GM04503 (cell line): ENCODE measurements around the gene ARID5B.

Source experiments
- DNase-seq: peaks from one replicate; pipeline ENCODE4 v3.0.0-alpha.2; 2012; ENCODE audit warnings: low read depth

Gene ARID5B

DNA sequence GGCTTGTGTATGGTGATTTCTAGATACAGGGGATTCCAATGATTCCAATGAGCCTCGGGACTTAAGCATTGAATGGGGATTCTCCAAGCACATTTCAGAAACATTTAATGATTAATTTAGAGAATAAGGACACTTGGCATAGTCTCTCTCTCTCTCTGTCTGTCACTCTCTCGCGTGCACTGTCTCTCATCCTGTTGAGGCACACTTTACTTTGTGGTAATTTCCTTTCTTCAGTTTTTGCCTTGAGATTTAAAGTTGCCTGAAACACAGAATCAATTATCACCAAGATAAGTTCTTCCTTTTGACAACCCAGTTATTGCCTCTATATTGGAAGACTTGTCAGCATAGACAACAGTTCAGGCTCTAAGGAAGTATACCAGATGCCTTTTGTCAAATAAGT is 131.6 kb downstream of the ARID5B start:
- DNase-seq, result no peak

DNA sequence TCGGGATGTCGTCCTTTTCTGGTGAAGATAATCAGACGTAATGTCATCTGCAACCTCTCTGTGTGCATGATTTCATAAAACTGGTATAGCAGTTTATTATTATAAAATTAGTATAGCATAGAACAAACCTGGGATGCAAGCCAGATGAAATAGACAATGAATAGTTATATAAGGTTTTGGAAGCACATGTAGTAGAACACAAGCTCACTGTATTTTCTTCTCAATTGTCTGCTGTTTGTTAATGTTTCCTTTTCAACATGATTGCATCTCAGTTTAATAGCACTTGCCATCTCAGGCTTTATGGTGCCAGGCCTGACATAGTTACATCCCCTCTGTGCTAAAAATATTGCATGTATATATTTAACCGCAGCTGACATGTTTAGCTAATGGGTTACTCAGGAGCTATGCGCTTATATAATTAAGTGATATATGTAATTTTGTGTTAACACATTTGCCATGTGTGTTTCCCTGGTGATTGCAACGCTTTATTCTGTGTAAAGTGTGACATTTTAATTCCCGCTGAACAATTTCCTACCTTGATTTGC is 132.7 kb downstream of the ARID5B start:
- DNase-seq, result no peak

DNA sequence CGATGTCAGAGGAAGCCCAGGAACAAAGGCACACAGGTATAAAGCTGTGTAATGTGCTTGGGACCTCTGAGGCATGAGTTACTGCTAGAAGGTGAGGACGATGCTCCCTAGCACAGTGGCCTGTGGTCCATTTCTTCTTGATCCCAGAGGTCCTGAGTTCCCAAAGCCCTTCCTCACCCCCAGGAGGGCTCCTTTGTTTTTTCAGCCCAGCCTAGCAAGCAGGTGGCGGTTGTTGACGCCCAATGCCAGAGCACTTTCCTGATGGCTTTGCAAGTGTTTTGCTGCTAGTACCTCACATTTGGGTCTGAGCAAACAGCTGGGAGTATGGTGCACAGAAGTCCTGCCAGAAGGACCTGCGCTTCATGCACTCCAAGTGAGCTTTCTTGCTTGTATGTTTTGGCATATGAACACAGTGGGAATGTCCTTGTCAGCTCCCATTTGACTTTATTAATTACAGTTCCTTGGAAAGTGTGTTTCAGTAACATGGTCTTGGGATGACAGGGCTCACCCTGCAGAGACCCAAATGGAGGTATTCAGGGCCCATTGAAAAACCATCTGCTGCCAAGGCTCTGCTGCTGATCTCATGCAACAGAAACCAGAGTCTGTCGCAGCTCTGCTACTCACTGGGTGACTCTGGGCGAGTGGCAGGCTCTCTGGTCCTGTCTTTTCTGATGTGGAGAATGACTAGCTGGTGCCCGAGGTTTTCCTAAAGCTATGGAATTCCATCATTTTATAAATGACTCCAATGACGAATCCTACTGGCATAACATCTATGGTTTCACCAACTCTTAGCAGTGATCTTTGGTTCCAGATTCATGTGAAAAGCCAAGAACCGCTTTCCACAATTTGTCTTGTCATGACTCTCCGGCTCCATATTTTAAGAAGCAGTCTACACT is 134.9 kb downstream of the ARID5B start:
- no peak for DNase-seq

DNA sequence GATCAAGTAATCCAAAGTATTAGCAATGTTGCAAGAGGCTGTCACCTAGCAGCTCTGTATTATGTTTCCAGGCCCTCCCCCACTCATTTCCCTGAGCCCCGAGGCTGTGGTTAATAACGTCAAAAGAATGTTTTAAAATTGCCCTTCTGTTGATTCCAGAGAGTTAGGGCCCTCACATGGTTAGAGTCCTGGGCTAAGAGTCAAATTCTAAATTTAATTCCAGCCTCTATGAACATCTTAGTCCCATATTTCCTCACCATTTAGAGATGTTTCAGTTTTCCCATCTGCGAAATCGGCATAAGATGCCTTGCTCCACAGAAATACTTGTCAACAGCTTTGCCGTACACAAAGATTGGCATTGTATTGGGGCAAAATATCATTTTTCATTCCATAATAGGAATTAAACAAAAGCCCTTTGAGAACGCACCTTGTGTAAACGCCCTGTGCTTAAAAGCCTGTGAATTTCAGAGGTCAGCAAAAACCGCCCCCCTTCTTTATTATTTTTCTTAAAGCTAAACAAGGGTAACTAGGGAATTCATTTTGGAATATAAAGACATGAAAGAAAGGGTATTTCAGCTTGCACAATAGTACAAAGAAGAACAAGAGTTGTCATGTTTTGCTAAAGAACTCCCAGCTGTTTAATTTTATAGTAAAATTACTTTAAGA is 135.8 kb downstream of the ARID5B start:
- no peak for DNase-seq

DNA sequence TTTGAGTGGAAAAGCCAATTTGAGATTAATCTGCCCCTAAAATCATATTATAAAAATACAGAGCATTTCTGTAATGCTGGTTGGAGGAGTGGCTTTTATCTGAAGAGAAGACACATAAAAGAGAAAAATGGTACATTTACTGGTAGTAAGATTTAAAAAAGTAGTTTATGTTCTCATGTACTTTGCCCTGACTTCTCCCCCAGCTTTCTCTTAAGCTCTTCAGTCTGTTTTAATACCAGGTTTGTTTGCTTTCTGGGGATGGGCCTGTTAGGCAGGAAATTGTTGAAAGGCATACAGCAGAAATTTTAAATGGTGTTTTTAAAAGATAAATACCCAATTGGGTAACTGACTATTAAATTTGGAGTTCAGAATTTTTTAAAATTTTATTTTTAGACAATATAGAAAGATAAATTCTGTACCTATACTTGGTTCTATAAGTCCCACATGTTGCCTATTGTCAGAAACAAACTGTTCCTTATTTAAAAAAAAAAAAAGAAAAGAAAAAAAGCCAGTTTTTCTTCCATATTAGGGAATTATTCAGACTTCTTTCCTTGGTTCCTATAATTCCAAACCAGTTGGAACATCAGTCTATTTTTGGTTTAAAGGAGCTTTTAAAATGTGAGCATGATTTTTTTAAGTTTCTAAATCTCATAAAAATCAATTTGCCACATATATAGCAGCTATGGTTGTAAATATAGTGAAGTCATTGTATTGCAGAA is 136.6 kb downstream of the ARID5B start:
- no peak for DNase-seq

DNA sequence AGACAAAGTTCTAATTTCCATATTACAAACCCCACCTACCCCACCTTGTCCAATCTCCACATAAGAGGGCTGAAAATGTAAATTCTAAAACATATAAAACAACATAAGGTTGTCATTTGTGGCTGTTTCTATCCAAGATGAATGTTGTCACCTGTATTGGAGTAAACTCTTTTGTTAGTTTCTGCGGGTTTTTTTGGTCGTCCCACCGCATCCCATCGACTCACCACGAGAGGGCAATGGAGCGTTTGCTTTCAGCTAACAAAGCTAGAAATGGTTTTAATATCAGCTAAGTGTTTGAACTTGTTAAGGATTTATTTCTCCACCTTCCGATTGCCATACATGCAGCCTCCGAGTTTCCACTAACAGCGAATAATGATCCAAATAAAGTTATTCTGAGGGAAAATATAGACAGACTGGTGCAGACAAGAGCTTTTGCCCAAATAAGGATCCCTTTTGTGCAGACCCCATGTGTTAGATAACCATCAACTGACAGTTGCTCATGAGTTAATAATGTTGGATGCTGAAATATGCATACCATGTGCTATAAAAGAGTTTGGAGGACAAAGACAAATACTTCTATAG is 137.2 kb downstream of the ARID5B start:
- no peak for DNase-seq

DNA sequence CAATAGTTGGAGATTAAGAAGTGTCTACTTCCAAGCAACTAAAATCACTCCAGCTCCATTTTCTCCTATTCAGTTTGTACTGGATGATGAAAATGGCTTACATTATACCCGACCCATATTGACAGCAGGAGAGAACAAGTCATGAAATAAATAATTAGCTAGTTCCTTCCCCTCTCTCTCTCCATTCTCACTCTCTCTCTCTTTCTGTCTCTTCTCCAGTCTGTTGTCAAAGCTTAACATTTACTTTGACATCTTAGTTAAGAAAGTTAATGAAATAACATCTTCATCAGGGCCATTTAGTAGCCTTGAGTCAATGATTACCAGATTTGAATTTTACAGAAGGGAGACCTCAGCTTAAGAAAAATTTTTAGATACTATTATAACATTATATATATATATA is 138.5 kb downstream of the ARID5B start:
- no peak for DNase-seq

DNA sequence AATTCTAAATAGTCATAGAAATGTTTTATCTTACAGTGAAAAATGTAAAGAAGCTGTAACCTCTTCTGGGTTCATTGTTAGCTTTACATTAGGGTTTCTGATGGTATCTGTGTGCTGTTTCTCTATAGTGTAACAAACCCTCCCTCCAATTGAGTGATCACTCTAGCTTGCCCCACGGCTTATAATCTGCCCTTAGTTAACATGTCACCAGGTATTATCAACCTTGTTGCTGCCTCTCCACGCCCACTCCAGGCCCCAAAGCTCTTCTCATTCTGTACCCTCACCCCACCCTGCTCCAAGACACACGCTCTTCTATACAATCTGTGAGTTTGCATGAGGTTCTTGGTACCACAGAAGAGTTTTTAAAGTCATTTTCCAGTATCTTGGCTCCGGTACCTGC is 139.4 kb downstream of the ARID5B start:
- no peak for DNase-seq

DNA sequence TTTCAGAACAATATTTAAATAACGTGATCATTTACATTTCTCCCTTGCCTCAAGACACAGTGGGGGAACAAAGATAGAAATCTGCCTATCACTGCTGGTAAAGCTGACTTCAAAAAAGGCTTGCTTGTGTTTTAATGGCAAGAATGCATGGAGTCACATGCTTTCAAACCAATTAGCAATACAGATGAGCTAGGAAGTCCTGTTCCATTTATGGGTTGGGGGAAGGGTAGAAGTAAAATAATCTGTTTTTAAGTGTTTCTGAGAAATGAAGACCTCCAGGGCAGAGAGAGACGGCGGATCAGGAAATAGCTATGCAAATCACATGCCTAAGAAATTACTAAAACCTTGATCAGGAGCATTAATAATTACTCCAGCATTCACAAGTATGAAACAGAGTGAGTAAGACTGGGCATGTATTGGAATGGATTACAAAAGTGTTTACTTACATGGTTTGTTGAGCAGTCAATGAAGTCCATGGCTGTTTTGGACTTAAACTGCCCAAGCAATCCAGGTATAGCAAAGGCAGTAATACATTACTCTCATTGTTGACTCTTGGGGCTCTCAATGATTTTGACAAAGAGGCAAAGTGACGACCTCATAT is 142.0 kb downstream of the ARID5B start:
- no peak for DNase-seq

DNA sequence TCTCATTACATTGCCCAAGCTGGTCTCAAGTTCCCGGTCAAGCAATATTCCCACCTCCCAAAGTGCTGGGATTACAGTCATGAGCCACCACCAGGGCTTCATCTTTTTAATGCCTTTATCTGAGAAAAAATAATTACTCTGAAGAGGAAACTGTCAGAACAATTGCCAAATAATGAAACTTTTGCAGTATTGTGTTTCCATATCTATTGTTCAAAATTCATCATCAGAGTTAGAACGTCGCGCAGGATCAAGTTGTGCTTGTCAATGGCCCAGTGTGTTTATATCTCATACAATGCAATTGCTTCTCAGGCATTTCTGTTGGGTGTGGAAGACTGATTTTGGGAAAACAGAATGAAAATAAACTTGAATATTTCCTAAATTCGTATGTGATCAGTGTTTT is 143.1 kb downstream of the ARID5B start:
- no peak for DNase-seq

DNA sequence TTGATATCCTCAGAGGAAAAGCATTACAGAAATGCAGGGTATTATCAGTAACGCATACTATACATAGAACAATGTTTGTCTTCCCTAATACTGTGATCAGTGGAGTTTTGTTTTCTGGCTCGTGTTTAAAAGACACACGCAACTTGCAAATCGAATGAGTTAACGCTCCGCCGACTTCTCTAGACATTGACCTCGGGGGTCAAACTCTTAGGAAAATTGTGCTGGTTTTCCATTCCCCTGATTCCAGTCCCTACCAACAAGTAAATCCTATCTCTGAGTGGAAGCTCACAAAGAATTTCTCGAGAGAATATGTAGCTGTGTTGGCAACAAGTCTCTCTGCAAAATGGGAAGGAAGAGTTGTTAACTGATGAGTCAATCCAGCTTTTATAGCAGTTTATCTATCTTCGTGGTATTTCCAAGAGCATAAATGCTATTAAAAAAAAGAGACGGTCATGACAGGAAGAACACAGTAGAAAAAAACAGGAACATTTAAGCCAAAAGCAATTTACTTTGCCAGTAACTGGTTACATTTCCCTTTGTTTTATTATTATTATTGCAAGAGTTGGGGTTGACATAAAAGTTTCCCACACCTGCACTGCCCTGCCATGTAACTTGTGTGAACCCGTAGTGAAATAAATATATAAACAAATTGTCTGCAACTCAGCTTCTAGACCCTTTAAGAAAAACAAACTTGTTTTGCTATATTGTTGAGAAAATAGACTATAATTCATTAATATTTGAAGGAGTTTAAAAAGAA is 144.4 kb downstream of the ARID5B start:
- peak; percentile 88 for DNase-seq

DNA sequence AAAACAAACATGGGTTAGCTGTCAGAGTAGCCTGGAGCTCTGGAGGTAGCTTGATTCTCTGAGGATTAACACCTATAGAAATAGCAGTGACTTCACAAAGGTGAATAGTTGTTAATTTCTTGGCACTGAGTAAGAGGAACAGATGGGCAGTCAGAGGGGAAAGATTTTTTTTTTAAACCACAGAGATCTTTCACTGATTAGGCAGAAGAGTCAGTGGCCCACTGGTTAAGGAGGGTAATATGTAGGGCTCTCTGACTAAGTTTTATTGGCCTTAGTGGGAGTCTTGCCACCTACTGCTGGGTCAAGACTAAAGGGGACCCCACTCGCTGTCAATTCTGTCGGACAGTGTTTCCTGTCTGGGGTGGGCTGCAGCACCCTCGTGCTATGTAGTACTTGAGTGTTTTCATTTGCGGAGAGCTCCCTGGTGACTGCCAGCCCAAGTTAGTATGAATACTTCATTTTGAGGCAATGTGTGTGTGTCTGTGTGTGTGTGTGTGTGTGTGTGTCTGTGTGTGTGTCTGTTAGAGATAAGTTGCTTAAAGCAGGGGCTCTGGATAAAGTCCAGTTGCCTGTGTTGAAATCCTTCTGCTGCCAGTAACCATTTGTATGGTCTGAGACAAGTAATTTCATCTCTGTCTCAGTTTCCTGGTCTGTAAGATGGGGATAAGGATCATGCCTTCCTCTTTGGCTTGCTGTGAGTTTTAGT is 145.2 kb downstream of the ARID5B start:
- no peak for DNase-seq

DNA sequence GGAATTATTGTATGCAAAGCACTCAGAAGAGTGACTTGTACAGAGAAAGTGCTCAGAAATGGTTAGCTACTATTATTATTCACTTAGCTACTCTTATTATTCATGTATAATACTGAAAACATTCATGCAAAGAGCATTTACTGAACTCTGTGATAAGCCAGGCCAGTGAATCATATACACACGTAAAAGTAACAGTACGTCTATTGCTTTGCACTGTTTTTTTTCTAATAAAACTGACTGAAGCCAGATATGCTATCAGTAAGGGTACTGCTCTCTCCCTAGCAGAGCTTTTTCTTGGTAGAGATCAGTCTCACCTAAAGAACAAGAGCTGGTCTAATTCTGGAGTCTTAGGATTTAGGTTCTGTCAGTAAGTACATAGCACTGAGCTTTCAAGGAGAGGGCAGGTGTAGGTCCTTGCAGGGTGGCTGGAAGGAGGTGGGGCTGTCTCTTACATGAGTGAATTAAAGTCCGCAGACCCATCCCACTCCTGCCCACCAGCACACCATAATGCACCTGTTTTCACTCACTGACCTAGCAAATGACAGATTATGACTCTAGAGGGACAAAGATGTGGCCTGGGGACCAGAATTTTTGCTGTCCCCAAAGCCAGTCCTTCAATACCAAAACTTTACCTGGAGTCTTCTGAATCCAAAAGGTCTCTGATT is 145.9 kb downstream of the ARID5B start:
- no peak for DNase-seq

DNA sequence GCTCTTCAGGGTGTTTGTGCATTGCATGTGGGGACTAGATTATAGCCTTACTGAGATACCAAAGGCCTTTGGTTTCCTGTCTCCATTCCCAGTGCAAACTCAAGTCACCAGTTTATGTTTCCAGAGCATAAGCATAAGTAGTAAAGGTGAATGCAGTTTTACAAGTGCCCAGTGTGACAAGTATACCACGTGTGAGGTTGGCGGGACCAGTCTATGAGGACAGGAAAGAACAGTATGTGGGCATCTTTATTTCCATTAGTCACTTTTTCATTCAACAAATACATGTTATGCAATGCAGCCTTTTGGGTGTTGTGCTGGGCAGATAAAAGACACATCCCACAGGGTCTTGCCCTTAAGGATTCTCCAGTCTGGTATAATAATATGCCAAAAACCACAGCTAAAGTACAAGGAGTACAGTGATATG is 146.5 kb downstream of the ARID5B start:
- no peak for DNase-seq

DNA sequence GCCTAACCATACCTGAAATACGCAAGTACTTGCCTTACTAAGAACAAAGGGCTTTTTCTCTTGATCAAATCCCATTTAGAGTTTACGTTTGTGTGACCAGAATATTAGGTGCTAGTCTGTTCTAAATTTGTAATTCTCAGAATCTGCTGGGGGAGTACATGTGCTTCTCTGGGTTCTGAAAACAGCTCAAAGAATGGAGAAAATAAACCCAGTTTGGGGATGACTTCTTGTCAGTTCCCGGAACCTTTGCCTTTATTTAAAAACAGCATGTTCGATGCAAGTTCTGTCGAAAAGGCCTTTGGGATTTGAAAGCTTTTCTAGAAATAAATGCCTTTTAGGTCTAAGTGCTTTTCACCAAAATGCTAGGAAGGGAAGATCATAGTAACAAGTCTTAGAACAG is 147.0 kb downstream of the ARID5B start:
- DNase-seq, result no peak

DNA sequence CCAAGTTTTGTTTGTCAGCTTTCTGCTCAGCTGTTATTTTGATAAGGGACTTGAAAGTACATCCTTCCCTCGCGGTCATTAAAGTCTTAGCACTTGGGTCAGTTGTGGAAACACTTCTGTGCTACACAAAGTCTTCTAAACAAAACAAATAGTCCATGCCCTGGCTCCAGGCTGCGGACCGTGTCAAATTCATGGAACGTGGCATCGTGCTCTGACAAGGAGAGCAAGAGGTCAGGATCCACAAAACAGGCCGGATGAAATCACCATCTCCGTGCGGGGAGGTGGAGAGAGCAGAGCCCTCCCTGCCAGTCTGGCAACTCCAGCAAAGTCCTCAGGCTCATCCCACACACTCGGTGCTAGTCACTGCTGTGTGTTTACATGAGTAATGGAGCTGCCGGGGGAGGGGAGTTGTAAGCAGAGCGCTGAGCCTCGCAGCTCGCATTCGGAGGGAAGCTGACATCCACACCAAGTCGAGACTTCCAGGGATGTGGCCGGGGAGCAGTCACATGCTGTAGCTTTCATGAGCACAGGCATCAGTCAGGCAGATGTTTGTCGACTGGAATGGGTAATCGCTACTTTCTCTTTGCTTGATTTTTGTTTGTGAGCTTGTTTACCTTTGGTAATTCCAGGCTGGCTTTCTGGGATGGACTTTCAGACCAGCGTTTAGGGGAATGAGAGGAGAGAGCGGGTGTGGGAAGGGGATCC is 147.6 kb downstream of the ARID5B start:
- peak; percentile 96 for DNase-seq

DNA sequence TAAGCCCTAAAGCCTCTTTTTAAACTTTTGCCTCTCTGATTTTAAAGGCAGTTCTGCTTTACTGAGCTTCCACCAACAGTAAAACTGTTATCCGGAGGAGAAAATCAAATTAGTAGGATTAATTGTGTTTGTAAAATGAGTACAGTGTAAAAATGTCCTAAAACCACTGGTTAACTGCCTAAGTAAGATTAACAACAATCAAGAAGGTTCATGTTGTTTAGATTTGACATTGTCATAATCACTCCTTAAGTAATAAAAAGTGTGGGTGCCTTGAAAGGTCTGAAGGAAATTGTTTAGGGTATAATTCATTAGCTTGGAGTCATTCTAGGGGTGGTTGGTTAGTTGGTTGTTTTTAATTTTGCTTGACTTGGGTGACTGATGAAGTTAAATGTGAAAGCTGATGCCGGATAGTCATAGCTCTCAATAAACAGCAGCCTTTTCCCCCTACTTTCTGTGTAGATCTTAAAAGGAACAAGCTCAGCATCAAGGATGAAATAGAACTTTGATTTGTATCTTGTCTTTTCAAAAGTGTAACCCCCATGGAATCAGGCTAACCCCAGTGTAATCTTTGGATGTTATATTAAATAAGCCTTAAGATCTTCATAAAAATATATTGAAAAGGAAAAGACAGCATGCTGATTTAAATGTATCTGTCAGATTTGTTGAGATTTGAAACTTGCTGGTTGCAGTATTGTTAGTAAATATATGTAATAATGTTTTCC is 148.3 kb downstream of the ARID5B start:
- no peak for DNase-seq

DNA sequence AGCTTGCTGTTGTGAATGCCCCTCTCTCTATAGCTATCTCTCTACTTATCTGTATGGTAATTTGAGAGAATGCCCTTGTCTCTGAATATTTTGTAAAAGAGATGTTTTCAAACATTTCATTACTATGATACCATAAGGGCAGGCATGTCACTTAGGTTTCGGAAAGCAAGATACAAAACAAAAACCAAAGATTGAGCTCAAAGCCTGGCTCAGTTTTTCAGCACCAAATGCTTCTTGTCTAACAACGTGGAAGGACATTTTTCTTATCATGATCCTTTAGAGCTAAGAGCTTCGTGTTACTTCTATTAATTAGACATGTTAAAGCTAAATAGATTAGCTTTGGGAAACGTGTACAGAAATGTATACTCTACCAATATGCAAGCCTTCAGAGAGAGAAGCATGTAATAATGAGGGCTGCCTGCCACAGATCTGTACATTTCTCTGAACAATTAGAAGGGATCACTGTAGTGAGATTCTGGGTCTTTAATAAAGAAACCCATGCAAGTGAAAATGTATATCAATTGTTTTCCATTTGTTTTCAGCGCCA is 148.9 kb downstream of the ARID5B start:
- no peak for DNase-seq
